ENCODE measurements around the gene THOC7. TPM values are rescaled to one million over a fixed set of nuclear protein-coding genes. Genes with fewer than 3 reads are reported as not detected.

The THOC7 gene
- total RNA-seq, 2 experiments from 2014 or later, result 80.8 to 87.1 TPM

GRCh38 chr3:63876260-63876659 lies 12.7 kb upstream of the THOC7 start:
- Mint-ChIP-seq H3K27me3 (no peaks in the 10 kb centered on the region), H3K27ac (no peak overlapping the region), H3K4me3 (no peak overlapping the region), H3K36me3 (ENCODE audit: low read depth) (no peaks in the 10 kb centered on the region), H3K9me3 (ENCODE audit: low read depth) (no peaks in the 10 kb centered on the region), H3K4me1 (peaks cover 59% of the 10 kb centered on the region)
- DNase-seq, result no peak
- ChIA-PET CTCF (interaction anchor here (0.7 to 1.6 kb wide), 3 partner anchors 10 to 169 kb away, joined by 3 read pairs; no protein-coding TSS in a partner anchor), POLR2A (interaction anchor here (0.6 kb wide), 1 partner anchor 731 kb away, joined by 4 read pairs; no protein-coding TSS in a partner anchor)
- intact Hi-C loops (cut with DNase I, micrococcal nuclease), result no loop called here
- no peak for ATAC-seq

- H3K27me3 Mint-ChIP-seq, result no peaks in the 10 kb centered on the region
- ATAC-seq (no peak), DNase-seq (no peak)
- ChIA-PET CTCF (interaction anchor here (0.7 to 1.1 kb wide), 2 partner anchors 9 to 13 kb away, joined by 3 read pairs; no protein-coding TSS in a partner anchor), POLR2A (no interaction called here)
- H3K27ac Mint-ChIP-seq, result no peak overlapping the region
- no peaks in the 10 kb centered on the region for H3K9me3 Mint-ChIP-seq (ENCODE audit: low read depth)
- H3K4me3 Mint-ChIP-seq, result no peak overlapping the region
- intact Hi-C loops (cut with DNase I, micrococcal nuclease), result no loop called here
- peaks cover 58% of the 10 kb centered on the region for H3K4me1 Mint-ChIP-seq
- H3K36me3 Mint-ChIP-seq (ENCODE audit: low read depth), result peaks cover 4% of the 10 kb centered on the region
Measured at GRCh38 chr3:63875510-63875909, 11.9 kb upstream of the THOC7 start.

GRCh38 chr3:63874769-63875168 lies 11.2 kb upstream of the THOC7 start:
- Mint-ChIP-seq H3K4me1 (peaks cover 58% of the 10 kb centered on the region), H3K9me3 (ENCODE audit: low read depth) (no peaks in the 10 kb centered on the region), H3K27me3 (no peaks in the 10 kb centered on the region), H3K36me3 (ENCODE audit: low read depth) (peaks cover 6% of the 10 kb centered on the region), H3K27ac (no peak overlapping the region), H3K4me3 (no peak overlapping the region)
- no peak for ATAC-seq
- POLR2A ChIA-PET, result interaction anchor here (0.6 kb wide), 1 partner anchor 27 kb away, joined by 5 read pairs; no protein-coding TSS in a partner anchor
- DNase-seq, result no peak
- intact Hi-C loops (cut with DNase I, micrococcal nuclease), result no loop called here
- CTCF ChIA-PET, result no interaction called here

GRCh38 chr3:63872135-63872924 lies 8.7 kb upstream of the THOC7 start:
- ATAC-seq, result no peak
- Mint-ChIP-seq H3K4me3 (no peak overlapping the region), H3K9me3 (ENCODE audit: low read depth) (no peaks in the 10 kb centered on the region), H3K27ac (no peak overlapping the region), H3K4me1 (peaks cover 55% of the 10 kb centered on the region), H3K27me3 (no peaks in the 10 kb centered on the region), H3K36me3 (ENCODE audit: low read depth) (peaks cover 6% of the 10 kb centered on the region)
- POLR2A ChIA-PET, result no interaction called here
- intact Hi-C loops (cut with DNase I, micrococcal nuclease), result no loop called here
- no peak for DNase-seq
- CTCF ChIA-PET, result interaction anchor here (0.7 kb wide), 1 partner anchor 12 kb away, joined by 3 read pairs; no protein-coding TSS in a partner anchor

GRCh38 chr3:63870615-63871005 lies 7.0 kb upstream of the THOC7 start:
- DNase-seq (no peak), ATAC-seq (no peak)
- CTCF ChIA-PET, result interaction anchor here (0.7 to 1.3 kb wide), 2 partner anchors 91 to 104 kb away, joined by 3 read pairs; no protein-coding TSS in a partner anchor
- no peaks in the 10 kb centered on the region for H3K9me3 Mint-ChIP-seq (ENCODE audit: low read depth)
- no peak overlapping the region for H3K27ac Mint-ChIP-seq
- H3K4me1 Mint-ChIP-seq, result peaks cover 49% of the 10 kb centered on the region
- H3K36me3 Mint-ChIP-seq (ENCODE audit: low read depth), result peaks cover 15% of the 10 kb centered on the region
- intact Hi-C loops (cut with DNase I, micrococcal nuclease), result no loop called here
- H3K4me3 Mint-ChIP-seq, result no peak overlapping the region
- no peaks in the 10 kb centered on the region for H3K27me3 Mint-ChIP-seq
- POLR2A ChIA-PET, result no interaction called here

GRCh38 chr3:63869940-63870614 lies 6.5 kb upstream of the THOC7 start:
- Mint-ChIP-seq H3K27me3 (no peaks in the 10 kb centered on the region), H3K4me1 (peaks cover 49% of the 10 kb centered on the region), H3K36me3 (ENCODE audit: low read depth) (peaks cover 19% of the 10 kb centered on the region), H3K9me3 (ENCODE audit: low read depth) (no peaks in the 10 kb centered on the region), H3K4me3 (no peak overlapping the region), H3K27ac (no peak overlapping the region)
- DNase-seq (no peak), ATAC-seq (peak; percentile 47)
- intact Hi-C loops (cut with DNase I, micrococcal nuclease), result no loop called here
- ChIA-PET CTCF (interaction anchor here (0.6 to 1.3 kb wide), 2 partner anchors 40 to 92 kb away, joined by 3 read pairs; no protein-coding TSS in a partner anchor), POLR2A (no interaction called here)

GRCh38 chr3:63867225-63867624 lies 3.6 kb upstream of the THOC7 start:
- DNase-seq, result no peak
- Mint-ChIP-seq H3K9me3 (ENCODE audit: low read depth) (no peaks in the 10 kb centered on the region), H3K4me3 (no peak overlapping the region), H3K27me3 (no peaks in the 10 kb centered on the region), H3K36me3 (ENCODE audit: low read depth) (peaks cover 26% of the 10 kb centered on the region), H3K4me1 (peaks cover 54% of the 10 kb centered on the region), H3K27ac (no peak overlapping the region)
- CTCF ChIA-PET, result no interaction called here
- POLR2A ChIA-PET, result interaction anchor here (0.6 kb wide), 1 partner anchor 115 kb away, joined by 4 read pairs; no protein-coding TSS in a partner anchor
- no peak for ATAC-seq
- intact Hi-C loops (cut with DNase I, micrococcal nuclease), result no loop called here

GRCh38 chr3:63864965-63865327 lies 1.3 kb upstream of the THOC7 start:
- Mint-ChIP-seq H3K4me3 (peak overlapping the region; percentile 94), H3K4me1 (peaks cover 57% of the 10 kb centered on the region), H3K36me3 (ENCODE audit: low read depth) (peaks cover 24% of the 10 kb centered on the region), H3K27ac (peak overlapping the region; percentile 95), H3K9me3 (ENCODE audit: low read depth) (no peaks in the 10 kb centered on the region), H3K27me3 (no peaks in the 10 kb centered on the region)
- intact Hi-C loops (cut with DNase I, micrococcal nuclease), result loop anchor here in 1 of 2 experiments (1.0 to 5.0 kb wide), 2 partner anchors 46 to 157 kb away; partner anchors contain the start of gene PSMD6
- ChIA-PET POLR2A (no interaction called here), CTCF (no interaction called here)
- DNase-seq (no peak), ATAC-seq (no peak)

GRCh38 chr3:63864008-63864964 lies 681 bp upstream of the THOC7 start:
- H3K27ac Mint-ChIP-seq, result peak overlapping the region; percentile 95
- ChIA-PET POLR2A (no interaction called here), CTCF (no interaction called here)
- peak; percentile 59 for DNase-seq
- H3K36me3 Mint-ChIP-seq (ENCODE audit: low read depth), result peaks cover 24% of the 10 kb centered on the region
- peaks cover 57% of the 10 kb centered on the region for H3K4me1 Mint-ChIP-seq
- intact Hi-C loops (cut with DNase I, micrococcal nuclease), result loop anchor here in 1 of 2 experiments (1.0 to 5.0 kb wide), 2 partner anchors 47 to 158 kb away; partner anchors contain the start of gene PSMD6
- ATAC-seq, result peak; percentile 42
- H3K9me3 Mint-ChIP-seq (ENCODE audit: low read depth), result no peaks in the 10 kb centered on the region
- H3K4me3 Mint-ChIP-seq, result peak overlapping the region; percentile 94
- H3K27me3 Mint-ChIP-seq, result no peaks in the 10 kb centered on the region

GRCh38 chr3:63862804-63863149 lies 828 bp downstream of the THOC7 start:
- peaks cover 53% of the 10 kb centered on the region for H3K4me1 Mint-ChIP-seq
- POLR2A ChIA-PET, result no interaction called here
- H3K36me3 Mint-ChIP-seq (ENCODE audit: low read depth), result peaks cover 24% of the 10 kb centered on the region

GRCh38 chr3:63861306-63861705 lies 2.3 kb downstream of the THOC7 start:
- peak overlapping the region; percentile 64 for H3K27ac Mint-ChIP-seq
- H3K4me1 Mint-ChIP-seq, result peaks cover 54% of the 10 kb centered on the region
- peaks cover 19% of the 10 kb centered on the region for H3K36me3 Mint-ChIP-seq (ENCODE audit: low read depth)
- ChIA-PET CTCF (interaction anchor here (0.5 kb wide), 1 partner anchor 134 kb away, joined by 3 read pairs; no protein-coding TSS in a partner anchor), POLR2A (no interaction called here)
- H3K4me3 Mint-ChIP-seq, result peak overlapping the region; percentile 78
- intact Hi-C loops (cut with DNase I, micrococcal nuclease), result loop anchor here in 1 of 2 experiments (5.0 kb wide), 1 partner anchor 161 kb away; the partner anchor contains the start of gene PSMD6
- H3K9me3 Mint-ChIP-seq (ENCODE audit: low read depth), result no peaks in the 10 kb centered on the region
- ATAC-seq, result no peak
- H3K27me3 Mint-ChIP-seq, result no peaks in the 10 kb centered on the region
- no peak for DNase-seq

More at GRCh38 chr3:63862804-63863149, 828 bp downstream of the THOC7 start:
- intact Hi-C loops (cut with DNase I, micrococcal nuclease), result loop anchor here (1.0 to 5.0 kb wide), 3 partner anchors 50 to 161 kb away; partner anchors contain the start of genes PSMD6 (in 2 of the 2) and SCAANT1 (in 1 of the 2)
- peak overlapping the region; percentile 84 for H3K27ac Mint-ChIP-seq
- peak; percentile 8 for DNase-seq
- no peaks in the 10 kb centered on the region for H3K9me3 Mint-ChIP-seq (ENCODE audit: low read depth)
- H3K27me3 Mint-ChIP-seq, result no peaks in the 10 kb centered on the region
- CTCF ChIA-PET, result no interaction called here
- ATAC-seq, result peak; percentile 10
- peak overlapping the region; percentile 78 for H3K4me3 Mint-ChIP-seq

Measured in activated CD4-positive, alpha-beta T cell treated with anti-CD3 and anti-CD28 coated beads for 36 hours (primary cell).